D721Med (cell line): ENCODE data around the gene B9D2.
A peak's percentile ranks its signal among the peaks of the same experiment; 100 is the strongest.
"Not testable (repeated sequence)": the region's sequence is repeated elsewhere in the genome, so short reads cannot be mapped to it uniquely, and the experiment has no call there.

ENCODE experiments used
- DNase-seq: peaks from one replicate; pipeline ENCODE4 v3.0.0; 2011; ENCODE audit warnings: low spot score; ENCODE audit not compliant: insufficient read length
- FAIRE-seq: peaks from 2 replicates; lab custom pipeline; 2011; peaks lifted over from hg19 to GRCh38; lab: Jason Lieb, UNC
- TF ChIP-seq, protein P1 (sequence below): IDR thresholded peaks from 2 replicates; pipeline ENCODE4 v1.5.1; 2012; ENCODE audit warnings: mild to moderate bottlenecking, control low read depth; ENCODE audit not compliant: insufficient read depth; ENCODE audit errors: missing control alignments

Gene B9D2

DNA sequence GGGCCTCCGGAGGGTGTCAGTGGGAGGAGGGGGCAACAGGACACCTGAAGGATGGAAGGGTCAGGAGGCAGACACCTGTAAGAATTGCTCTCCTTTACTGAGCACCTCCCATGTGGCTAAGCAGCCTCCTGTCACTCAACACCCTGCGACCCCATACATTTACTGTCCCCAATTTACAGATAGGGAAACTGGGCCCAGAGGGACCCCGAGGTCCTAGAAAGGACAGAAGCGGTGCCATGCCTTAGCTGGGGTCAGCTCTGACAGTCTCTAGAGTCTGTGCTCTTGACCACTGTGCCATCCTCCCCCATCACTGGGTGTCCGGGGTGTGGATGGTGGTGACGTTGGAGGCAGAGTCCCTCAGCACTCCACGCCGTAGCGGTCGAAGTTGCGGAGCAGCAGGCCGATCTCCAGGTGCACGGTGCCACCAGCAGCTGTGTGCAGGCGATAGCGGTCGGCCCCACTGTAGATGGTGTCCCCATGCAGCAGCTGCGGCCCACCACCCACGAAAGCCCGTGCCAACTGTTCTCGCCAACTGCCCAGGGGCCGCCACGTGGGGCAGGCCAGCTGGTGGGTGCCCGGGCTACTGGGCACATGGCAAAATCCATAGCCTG lies 9.5 kb downstream of the B9D2 start:
- no peak for FAIRE-seq
- TF ChIP-seq, protein P1, sequence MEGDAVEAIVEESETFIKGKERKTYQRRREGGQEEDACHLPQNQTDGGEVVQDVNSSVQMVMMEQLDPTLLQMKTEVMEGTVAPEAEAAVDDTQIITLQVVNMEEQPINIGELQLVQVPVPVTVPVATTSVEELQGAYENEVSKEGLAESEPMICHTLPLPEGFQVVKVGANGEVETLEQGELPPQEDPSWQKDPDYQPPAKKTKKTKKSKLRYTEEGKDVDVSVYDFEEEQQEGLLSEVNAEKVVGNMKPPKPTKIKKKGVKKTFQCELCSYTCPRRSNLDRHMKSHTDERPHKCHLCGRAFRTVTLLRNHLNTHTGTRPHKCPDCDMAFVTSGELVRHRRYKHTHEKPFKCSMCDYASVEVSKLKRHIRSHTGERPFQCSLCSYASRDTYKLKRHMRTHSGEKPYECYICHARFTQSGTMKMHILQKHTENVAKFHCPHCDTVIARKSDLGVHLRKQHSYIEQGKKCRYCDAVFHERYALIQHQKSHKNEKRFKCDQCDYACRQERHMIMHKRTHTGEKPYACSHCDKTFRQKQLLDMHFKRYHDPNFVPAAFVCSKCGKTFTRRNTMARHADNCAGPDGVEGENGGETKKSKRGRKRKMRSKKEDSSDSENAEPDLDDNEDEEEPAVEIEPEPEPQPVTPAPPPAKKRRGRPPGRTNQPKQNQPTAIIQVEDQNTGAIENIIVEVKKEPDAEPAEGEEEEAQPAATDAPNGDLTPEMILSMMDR: no peak

DNA sequence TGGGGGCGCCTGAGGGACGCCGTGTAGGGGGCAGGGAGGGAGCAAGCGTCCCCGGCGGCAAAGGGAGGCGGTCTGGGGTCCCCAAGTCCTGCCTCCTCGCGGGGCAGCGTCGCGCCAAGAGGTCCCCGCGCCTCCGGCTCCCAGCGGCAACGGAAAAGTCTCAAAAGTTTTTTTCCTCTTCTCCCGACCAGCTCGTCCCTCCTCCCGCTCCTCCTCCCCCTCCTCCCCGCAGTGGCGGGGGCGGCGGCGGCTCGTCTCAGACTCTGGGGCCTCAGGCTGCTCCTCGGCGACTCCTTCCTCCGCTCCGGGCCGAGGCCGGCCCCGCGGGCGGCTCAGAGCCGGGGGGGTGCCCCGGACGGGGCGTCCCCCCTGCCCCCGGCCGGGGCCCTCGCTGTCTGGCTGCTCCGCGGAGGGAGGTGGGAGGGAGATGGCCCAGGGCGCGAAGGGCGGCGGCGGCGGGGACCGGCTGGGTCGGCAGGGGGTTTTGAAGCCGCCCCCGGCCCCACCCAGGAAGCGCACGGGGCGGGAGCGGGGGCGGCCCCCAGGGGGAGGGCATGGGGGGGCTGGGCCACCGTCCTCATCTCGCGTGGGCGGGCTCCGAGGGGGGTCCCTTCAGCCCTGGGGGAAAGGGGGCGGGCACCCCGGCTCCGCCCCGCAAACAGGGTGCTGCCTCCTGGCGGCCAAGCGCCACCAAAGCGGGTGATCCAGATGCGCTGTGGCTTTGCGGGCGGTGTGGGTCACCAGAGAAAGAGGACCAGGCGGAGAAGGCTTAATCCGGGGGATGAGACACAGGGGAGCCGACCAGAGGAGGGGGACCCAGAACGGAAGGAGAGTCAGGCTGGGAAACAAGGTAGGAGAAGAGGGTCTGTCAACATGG lies 10.2 kb downstream of the B9D2 start, which contains the start of gene TGFB1:
Gene TGFB1 (minus strand): TSS at position 457 of the 877 bp plus-strand sequence. CDS start 878 bp downstream, outside the sequence.
- peak; percentile 97 for DNase-seq
- TF ChIP-seq, protein P1: peak; percentile 68
- no peak for FAIRE-seq

More for the DNA sequence above, 9.5 kb downstream of the B9D2 start:
- DNase-seq: no peak

DNA sequence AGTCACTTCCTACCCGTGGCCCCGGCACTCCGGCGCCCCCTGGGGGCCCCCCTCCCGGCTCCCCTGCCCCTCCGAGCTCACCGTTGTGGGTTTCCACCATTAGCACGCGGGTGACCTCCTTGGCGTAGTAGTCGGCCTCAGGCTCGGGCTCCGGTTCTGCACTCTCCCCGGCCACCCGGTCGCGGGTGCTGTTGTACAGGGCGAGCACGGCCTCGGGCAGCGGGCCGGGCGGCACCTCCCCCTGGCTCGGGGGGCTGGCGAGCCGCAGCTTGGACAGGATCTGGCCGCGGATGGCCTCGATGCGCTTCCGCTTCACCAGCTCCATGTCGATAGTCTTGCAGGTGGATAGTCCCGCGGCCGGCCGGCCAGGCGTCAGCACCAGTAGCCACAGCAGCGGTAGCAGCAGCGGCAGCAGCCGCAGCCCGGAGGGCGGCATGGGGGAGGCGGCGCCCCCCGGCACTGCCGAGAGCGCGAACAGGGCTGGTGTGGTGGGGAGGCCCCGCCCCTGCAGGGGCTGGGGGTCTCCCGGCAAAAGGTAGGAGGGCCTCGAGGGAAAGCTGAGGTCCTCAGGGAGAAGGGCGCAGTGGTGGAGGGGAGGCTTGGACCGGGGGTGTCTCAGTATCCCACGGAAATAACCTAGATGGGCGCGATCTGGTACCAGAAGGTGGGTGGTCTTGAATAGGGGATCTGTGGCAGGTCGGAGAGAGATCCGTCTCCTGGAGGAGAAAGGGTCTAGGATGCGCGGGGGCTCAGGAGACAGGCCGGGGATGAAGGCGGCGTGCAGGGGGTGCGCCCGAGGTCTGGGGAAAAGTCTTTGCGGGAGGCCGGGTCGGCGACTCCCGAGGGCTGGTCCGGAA lies 11.1 kb downstream of the B9D2 start:
- no peak for DNase-seq
- FAIRE-seq: no peak
- TF ChIP-seq, protein P1: peak; percentile 29

DNA sequence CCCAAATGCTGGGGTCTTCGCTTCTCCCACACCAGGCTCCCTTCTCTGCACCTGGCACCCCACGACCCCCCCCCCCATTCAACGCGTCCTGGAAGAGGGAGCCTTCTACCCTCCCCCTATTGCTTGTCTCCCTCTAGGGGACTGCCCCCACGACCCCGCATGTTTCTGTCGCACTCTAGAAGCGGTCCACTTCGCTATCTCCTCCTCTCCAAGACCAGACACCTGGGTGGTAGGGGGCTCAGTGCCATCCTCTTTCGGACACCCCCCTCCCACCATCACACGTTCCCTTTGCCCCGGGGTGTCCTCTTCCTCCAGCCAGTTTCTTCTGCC lies 11.7 kb downstream of the B9D2 start:
- DNase-seq (no peak), FAIRE-seq (no peak)
- TF ChIP-seq, protein P1: no peak

DNA sequence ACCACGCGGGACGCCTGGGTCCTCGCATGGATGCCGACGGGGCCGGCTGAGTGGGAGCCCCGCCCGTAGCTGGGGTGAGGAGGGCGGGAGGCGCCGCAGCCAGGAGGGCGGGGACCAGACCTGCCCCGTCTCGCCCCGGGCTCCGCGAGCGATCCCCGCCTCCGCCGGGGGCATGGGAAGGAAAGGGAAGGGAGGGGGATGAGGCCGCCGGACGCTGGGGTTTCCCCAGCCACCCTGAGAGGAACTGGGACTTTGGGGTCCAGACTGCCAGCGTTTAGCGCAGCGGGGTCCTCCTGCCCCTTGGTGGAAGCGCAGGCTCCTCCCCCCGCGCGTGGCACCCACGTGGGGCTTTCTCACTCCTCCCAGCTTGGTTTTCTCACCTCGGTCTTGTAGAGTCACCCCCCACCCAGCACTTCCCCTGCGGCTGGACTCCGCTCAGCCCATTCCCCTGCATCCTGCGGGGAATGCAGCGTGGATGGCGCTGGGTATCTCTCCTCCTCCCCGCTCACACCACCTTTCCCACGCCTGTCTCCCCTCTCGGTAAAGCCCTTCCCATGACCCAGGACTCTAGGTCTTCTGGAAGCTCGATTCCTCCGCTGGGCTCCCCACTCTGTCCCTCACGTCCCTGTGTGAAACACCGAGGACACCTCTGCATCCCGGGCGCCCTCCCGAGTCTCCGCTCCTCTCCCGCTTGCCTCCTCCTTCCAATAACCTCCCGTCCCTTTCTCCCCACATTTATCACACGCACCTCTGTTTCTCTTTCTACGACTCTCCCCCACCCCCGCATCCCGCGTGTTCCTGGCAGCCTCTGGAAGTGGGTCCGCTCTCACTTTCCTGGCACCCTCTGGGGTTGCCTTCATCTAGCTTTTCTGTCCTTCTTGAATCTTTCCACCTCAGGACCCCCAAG lies 12.4 kb downstream of the B9D2 start:
- no peak for DNase-seq
- TF ChIP-seq, protein P1: no peak
- FAIRE-seq: no peak

DNA sequence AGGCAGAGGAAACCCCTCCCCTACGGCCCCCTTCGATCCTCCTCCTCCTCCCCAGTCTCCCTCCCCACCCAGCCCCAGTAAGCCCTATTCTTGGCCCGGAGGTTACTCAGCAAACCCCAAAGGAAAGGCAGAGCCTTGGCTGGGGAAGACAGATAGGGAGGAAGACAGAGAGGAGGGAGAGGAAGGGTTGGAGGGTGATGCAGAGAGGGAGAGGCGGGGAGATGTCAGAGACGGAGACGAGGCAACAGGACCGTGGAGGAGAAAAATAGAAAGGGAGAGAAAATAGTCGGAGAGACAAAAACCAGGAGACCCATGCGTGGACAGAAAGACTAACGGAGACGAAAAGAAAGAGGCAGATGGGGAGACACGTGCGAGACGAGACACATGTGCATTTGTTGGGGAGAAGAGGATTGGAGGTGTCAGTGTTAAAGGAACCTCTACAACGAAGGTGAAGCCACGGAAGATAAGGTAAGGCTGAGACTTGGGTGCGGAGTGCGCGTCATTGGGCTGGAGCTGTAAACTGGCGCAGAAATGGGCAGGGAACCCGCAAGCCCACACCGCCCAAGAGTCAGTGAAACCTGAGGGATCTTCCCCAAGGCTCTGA lies 13.1 kb downstream of the B9D2 start:
- no peak for DNase-seq
- FAIRE-seq: no peak
- TF ChIP-seq, protein P1: no peak

DNA sequence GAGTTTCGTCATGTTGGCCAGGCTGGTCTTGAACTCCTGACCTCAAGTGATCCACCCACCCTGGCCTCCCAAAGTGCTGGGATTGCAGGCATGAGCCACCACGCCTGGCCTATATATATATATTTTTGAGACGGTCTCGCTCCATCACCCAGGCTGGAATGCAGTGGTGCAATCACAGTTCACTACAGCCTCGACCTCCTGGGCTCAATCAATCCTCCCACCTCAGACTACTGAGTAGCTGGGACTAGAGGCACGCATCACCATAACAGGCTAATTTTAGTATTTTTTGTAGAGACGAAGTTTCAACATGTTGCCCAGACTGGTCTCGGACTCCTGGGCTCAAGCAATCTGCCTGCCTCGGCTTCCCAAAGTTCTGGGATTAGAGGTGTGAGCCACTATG lies 17.0 kb downstream of the B9D2 start:
- not testable (repeated sequence) for FAIRE-seq

More for the DNA sequence above, 17.0 kb downstream of the B9D2 start:
- not testable (repeated sequence) for DNase-seq
